Endothelial cell of hepatic sinusoid (primary cell): Measurements from ENCODE around the gene NAIF1.

ENCODE experiments used
- in situ Hi-C: cut with HindIII; loops from 2 replicates; pipeline ENCODE4 v1.10.0; 2017; ENCODE audit warnings: low sequenced_read_pairs

Gene NAIF1

GRCh38 chr9:128062846-128063831 is 4.0 kb downstream of the NAIF1 start:
- in situ Hi-C loops: no loop called here

- in situ Hi-C loops: no loop called here
Observed at GRCh38 chr9:128062279-128062678, 4.8 kb downstream of the NAIF1 start.

- in situ Hi-C loops: no loop called here
Observed at GRCh38 chr9:128061275-128061960, 5.7 kb downstream of the NAIF1 start.

GRCh38 chr9:128059365-128059983 is 7.6 kb downstream of the NAIF1 start:
- in situ Hi-C loops: no loop called here

- in situ Hi-C loops: no loop called here
Observed at GRCh38 chr9:128057724-128058409, 9.3 kb downstream of the NAIF1 start.

- in situ Hi-C loops: no loop called here
Observed at GRCh38 chr9:128056887-128057723, 10.0 kb downstream of the NAIF1 start.

GRCh38 chr9:128056086-128056485 is 11.0 kb downstream of the NAIF1 start:
- in situ Hi-C loops: no loop called here

- in situ Hi-C loops: no loop called here
Observed at GRCh38 chr9:128055344-128056040, 11.6 kb downstream of the NAIF1 start.

GRCh38 chr9:128054087-128054486 is 13.0 kb downstream of the NAIF1 start:
- in situ Hi-C loops: no loop called here

- in situ Hi-C loops: no loop called here
Observed at GRCh38 chr9:128053560-128053959, 13.6 kb downstream of the NAIF1 start.

GRCh38 chr9:128051932-128052709 is 15.0 kb downstream of the NAIF1 start:
- in situ Hi-C loops: no loop called here

GRCh38 chr9:128049843-128050242 is 17.3 kb downstream of the NAIF1 start:
- in situ Hi-C loops: loop anchor here (10.0 kb wide), 1 partner anchor 115 kb away; the partner anchor contains the start of genes DPM2 and PIP5KL1

- in situ Hi-C loops: loop anchor here (10.0 kb wide), 1 partner anchor 114 kb away; the partner anchor contains the start of genes DPM2 and PIP5KL1
Observed at GRCh38 chr9:128048663-128049062, 18.5 kb downstream of the NAIF1 start.

GRCh38 chr9:128047231-128047630 is 19.9 kb downstream of the NAIF1 start:
- in situ Hi-C loops: loop anchor here (10.0 kb wide), 1 partner anchor 112 kb away; the partner anchor contains the start of genes DPM2 and PIP5KL1

- in situ Hi-C loops: loop anchor here (10.0 kb wide), 1 partner anchor 111 kb away; the partner anchor contains the start of genes DPM2 and PIP5KL1
Observed at GRCh38 chr9:128045831-128046230, 21.3 kb downstream of the NAIF1 start.

- in situ Hi-C loops: loop anchor here (10.0 kb wide), 1 partner anchor 111 kb away; the partner anchor contains the start of genes DPM2 and PIP5KL1
Observed at GRCh38 chr9:128045409-128045808, 21.7 kb downstream of the NAIF1 start.

GRCh38 chr9:128043467-128043868 is 23.7 kb downstream of the NAIF1 start:
- in situ Hi-C loops: loop anchor here (5.0 to 10.0 kb wide), 2 partner anchors 61 to 109 kb away; partner anchors contain the start of genes DPM2, EEIG1 and PIP5KL1

GRCh38 chr9:128042043-128042442 is 25.1 kb downstream of the NAIF1 start:
- in situ Hi-C loops: loop anchor here (5.0 to 10.0 kb wide), 2 partner anchors 60 to 107 kb away; partner anchors contain the start of genes DPM2, EEIG1 and PIP5KL1
